HAP-1 (cell line): ENCODE results near the gene NXN.

Experiments
- DNase-seq, 2 experiments: peaks; one replicate each; pipeline ENCODE4 v3.0.0-alpha.2; 2016 to 2020; ENCODE audit warnings: low spot score in 2 of 2
- H3K27me3 ChIP-seq: fragments of 250-450 bp; sonication (Bioruptor Pico); 2 replicates; pipeline ENCODE4 v1.5.1; 2020; ENCODE audit warnings: low read depth, mild to moderate bottlenecking, moderate library complexity
- H3K36me3 ChIP-seq: fragments of 250-450 bp; sonication (Bioruptor Pico); replicated peaks from 2 replicates; pipeline ENCODE4 v1.5.1; 2020; ENCODE audit warnings: mild to moderate bottlenecking
- H3K4me1 ChIP-seq: fragments of 250-450 bp; sonication (Bioruptor Pico); 2 replicates; pipeline ENCODE4 v1.5.1; 2020; ENCODE audit warnings: mild to moderate bottlenecking
- H3K4me3 ChIP-seq: fragments of 250-450 bp; sonication (Bioruptor Pico); 2 replicates; pipeline ENCODE4 v1.5.1; 2020; ENCODE audit warnings: mild to moderate bottlenecking, moderate library complexity
- H3K9me3 ChIP-seq: fragments of 250-450 bp; sonication (Bioruptor Pico); 2 replicates; pipeline ENCODE4 v1.5.1; 2020; ENCODE audit warnings: mild to moderate bottlenecking, moderate library complexity
- in situ Hi-C: fragments of 300-500 bp; cut with MboI; formaldehyde crosslinking; loops from 3 replicates; pipeline ENCODE4 v1.14.3; 2020; ENCODE audit warnings: low sequenced_read_pairs, inconsistent platforms, mixed read lengths

The NXN gene

DNA sequence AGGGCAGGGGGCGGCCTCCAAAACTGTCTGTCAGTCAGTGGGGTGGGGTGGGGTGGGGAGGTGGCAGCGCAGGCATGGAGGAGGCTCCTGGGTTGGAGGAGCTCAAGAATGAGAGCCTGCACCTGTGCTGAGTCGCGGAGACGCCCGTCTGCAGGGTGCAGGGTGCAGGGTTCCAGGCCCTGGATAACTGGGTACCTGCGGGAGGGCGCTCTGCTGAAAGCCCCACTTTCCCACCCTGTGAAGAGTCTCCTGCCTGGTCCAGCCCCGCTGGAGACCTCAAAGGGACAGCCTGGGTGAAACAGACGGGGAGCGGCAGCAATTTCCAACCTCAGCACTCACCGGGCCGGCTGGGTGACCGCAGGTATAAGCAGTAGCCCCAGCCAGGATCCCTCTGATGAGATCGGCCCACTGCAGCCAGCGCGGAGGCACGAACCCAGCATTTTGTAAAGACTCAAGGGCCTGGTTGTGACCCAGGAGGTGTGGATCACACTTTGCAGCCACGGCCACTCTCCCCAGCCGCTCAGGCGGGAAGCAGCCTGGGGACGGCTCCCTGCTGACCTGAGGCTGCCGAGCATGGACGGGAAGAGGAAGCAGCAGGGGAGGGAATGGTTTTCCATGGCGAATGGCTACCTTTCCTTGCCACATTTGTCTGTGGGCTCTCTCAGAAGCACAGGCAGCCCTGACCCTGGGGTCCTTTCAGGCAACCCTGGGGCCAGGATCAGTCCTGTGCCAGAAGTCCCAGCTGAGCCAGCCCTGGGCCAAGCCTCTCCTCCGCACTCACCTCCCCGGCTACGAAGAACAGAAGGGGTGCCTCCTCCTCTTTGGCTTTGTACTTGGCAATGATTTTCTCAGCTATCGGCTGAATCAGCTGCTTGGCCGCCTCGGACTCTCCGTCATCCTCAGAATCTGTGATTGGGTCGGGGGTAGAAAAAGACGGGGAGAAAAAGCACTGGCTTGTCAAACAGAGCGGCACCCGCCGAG lies 176.4 kb downstream of the NXN start:
- Histone ChIP-seq H3K4me3 (no peak overlapping the region), H3K36me3 (peaks cover 20% of the 10 kb centered on the region)
- in situ Hi-C loops: no loop called here

DNA sequence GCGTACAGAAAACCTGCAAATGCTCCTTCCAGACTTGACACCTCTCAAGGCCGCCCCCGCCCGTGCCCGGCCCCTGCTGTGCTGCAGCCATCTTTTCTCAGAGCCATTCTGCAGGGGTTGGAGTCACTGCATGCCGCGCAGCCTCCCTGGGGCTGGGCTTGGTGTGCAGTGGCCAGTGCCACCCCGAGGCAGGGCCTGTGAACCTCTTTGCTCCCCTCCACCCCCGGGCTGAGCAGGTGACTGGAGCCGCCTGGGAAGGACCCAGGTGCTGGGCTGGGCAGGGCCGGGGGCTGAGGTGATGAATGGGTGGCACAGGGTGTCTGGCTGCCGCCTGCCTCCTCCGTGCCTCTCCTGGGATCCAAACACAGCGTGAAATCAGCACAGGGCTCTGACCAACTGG lies 177.1 kb downstream of the NXN start:
- Histone ChIP-seq H3K9me3 (no peaks in the 10 kb centered on the region), H3K36me3 (peaks cover 20% of the 10 kb centered on the region), H3K4me3 (no peak overlapping the region), H3K27me3 (no peaks in the 10 kb centered on the region), H3K4me1 (no peaks in the 10 kb centered on the region)
- in situ Hi-C loops: no loop called here
- DNase-seq: no peak

More for the DNA sequence above, 176.4 kb downstream of the NXN start:
- Histone ChIP-seq H3K9me3 (no peaks in the 10 kb centered on the region), H3K4me1 (no peaks in the 10 kb centered on the region), H3K27me3 (no peaks in the 10 kb centered on the region)
- no peak for DNase-seq

- in situ Hi-C loops: no loop called here
- Histone ChIP-seq H3K36me3 (peaks cover 20% of the 10 kb centered on the region), H3K27me3 (no peaks in the 10 kb centered on the region), H3K4me3 (no peak overlapping the region), H3K4me1 (no peaks in the 10 kb centered on the region), H3K9me3 (no peaks in the 10 kb centered on the region)
- no peak for DNase-seq
Measured at GRCh38 chr17:801660-802059, 177.9 kb downstream of the NXN start.

GRCh38 chr17:800446-801242 lies 178.9 kb downstream of the NXN start:
- H3K27me3 ChIP-seq: no peaks in the 10 kb centered on the region
- DNase-seq: no peak

DNA sequence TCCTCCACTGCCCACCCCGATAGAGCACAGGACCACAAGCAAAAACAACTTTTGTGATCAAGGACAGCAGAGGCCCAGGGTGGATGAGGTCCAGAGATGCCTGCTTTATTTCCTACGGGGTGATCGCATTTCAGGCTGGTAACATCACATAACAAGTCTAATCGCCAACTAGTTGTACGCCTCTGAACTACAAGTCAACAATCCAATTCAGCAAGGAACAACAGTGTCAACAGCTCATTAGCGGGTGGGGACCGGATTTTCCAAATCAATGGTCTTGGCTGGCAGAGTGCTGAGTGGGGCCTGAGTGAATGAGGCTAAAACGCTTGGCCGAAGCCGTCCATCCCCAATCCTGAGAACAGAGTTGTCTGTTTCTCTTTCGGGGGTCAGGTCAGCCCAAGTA lies 180.3 kb downstream of the NXN start:
- no peaks in the 10 kb centered on the region for H3K9me3 ChIP-seq
- peaks cover 20% of the 10 kb centered on the region for H3K36me3 ChIP-seq
- no peaks in the 10 kb centered on the region for H3K27me3 ChIP-seq
- peaks cover 5% of the 10 kb centered on the region for H3K4me1 ChIP-seq
- no peak for DNase-seq
- in situ Hi-C loops: loop anchor here (5.0 kb wide), 1 partner anchor 188 kb away; no protein-coding TSS in a partner anchor
- H3K4me3 ChIP-seq: no peak overlapping the region

More at GRCh38 chr17:800446-801242, 178.9 kb downstream of the NXN start:
- peaks cover 20% of the 10 kb centered on the region for H3K36me3 ChIP-seq
- no peak overlapping the region for H3K4me3 ChIP-seq
- H3K9me3 ChIP-seq: no peaks in the 10 kb centered on the region
- in situ Hi-C loops: no loop called here
- no peaks in the 10 kb centered on the region for H3K4me1 ChIP-seq

DNA sequence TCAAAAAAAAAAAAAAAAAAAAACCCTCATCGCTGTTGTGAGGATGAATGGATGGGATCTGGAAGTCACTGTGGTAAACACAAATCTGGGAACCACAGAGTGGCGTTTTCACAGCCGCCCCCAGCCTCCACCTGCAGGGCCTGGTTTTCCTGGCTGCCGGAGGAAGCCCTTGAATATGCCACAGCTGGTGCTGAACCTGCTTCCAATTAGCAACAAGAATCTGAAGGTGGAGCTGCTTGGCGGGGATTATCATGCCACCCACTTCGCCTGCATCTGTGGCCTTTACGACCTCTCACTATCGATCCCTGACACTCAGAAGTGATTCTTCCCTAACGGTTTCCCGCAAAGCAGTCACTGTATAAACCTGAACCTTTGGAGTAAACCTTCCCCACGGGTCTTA lies 181.3 kb downstream of the NXN start:
- H3K27me3 ChIP-seq: no peaks in the 10 kb centered on the region
- no peak overlapping the region for H3K4me3 ChIP-seq
- peaks cover 17% of the 10 kb centered on the region for H3K36me3 ChIP-seq
- in situ Hi-C loops: loop anchor here (5.0 kb wide), 1 partner anchor 189 kb away; no protein-coding TSS in a partner anchor
- peaks cover 5% of the 10 kb centered on the region for H3K4me1 ChIP-seq
- H3K9me3 ChIP-seq: no peaks in the 10 kb centered on the region
- DNase-seq: no peak

DNA sequence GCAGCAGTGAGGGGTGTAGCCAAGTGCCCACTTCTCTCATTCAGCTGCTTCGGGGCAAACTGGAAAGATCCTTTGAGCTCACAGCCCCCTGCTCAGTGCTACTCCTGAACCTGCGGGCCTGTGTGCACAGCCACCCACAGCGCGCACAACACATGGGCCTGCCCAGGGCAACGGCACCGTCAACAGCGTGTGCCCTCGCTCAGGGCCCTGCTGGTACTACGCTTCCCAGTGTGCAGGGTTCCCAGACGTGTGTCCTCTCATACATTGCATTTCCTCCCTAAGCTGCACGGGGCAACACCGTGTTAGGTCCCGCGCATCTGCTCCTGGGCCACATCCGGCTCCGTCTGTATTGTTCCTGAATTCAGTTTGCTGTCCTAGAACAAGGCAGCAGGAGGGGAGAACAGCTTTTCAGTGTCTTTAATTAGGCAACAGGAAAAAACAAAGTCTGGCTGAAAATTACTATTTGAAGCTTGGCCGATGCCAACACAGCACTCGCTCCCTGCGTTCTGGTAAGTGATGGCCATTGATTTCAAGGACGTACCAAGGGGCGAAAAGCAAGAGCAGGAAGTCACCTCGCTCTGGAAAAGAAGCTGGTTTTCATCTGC lies 182.2 kb downstream of the NXN start:
- H3K36me3 ChIP-seq: peaks cover 21% of the 10 kb centered on the region
- no peak overlapping the region for H3K4me3 ChIP-seq
- no peaks in the 10 kb centered on the region for H3K27me3 ChIP-seq
- peaks cover 5% of the 10 kb centered on the region for H3K4me1 ChIP-seq
- in situ Hi-C loops: loop anchor here (5.0 kb wide), 1 partner anchor 190 kb away; no protein-coding TSS in a partner anchor
- DNase-seq: no peak
- H3K9me3 ChIP-seq: no peaks in the 10 kb centered on the region

GRCh38 chr17:796609-797008 lies 183.0 kb downstream of the NXN start:
- Histone ChIP-seq H3K9me3 (no peaks in the 10 kb centered on the region), H3K36me3 (peaks cover 25% of the 10 kb centered on the region), H3K4me3 (no peak overlapping the region), H3K27me3 (no peaks in the 10 kb centered on the region), H3K4me1 (peaks cover 5% of the 10 kb centered on the region)
- no peak for DNase-seq
- in situ Hi-C loops: loop anchor here (5.0 kb wide), 1 partner anchor 191 kb away; no protein-coding TSS in a partner anchor

DNA sequence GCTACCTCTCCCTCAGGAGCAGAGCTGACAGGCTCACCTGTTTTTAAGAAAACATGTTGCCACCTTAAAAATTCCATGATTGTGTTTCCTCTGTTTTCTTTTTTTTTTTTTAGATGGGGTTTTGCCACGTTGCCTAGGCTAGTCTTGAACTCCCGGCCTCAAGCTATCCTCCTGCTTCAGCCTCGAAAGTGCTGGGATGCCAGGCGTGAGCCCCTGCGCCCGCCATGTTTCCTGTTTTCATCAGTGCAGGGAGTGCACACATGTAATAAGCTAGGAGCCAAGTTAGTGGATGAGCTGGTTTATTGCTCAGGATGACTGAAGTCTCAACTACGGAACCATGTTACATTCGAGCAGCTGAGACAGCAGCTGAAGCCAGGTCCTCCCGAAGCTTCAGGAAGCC lies 183.9 kb downstream of the NXN start:
- Histone ChIP-seq H3K27me3 (no peaks in the 10 kb centered on the region), H3K9me3 (no peaks in the 10 kb centered on the region), H3K4me1 (peaks cover 5% of the 10 kb centered on the region), H3K4me3 (no peak overlapping the region), H3K36me3 (peaks cover 29% of the 10 kb centered on the region)
- in situ Hi-C loops: loop anchor here (5.0 kb wide), 1 partner anchor 192 kb away; no protein-coding TSS in a partner anchor
- DNase-seq: no peak

GRCh38 chr17:795276-795675 lies 184.3 kb downstream of the NXN start:
- DNase-seq: no peak
- in situ Hi-C loops: loop anchor here (5.0 kb wide), 1 partner anchor 192 kb away; no protein-coding TSS in a partner anchor
- Histone ChIP-seq H3K4me1 (peaks cover 5% of the 10 kb centered on the region), H3K9me3 (no peaks in the 10 kb centered on the region), H3K4me3 (no peak overlapping the region), H3K27me3 (no peaks in the 10 kb centered on the region), H3K36me3 (peaks cover 27% of the 10 kb centered on the region)

DNA sequence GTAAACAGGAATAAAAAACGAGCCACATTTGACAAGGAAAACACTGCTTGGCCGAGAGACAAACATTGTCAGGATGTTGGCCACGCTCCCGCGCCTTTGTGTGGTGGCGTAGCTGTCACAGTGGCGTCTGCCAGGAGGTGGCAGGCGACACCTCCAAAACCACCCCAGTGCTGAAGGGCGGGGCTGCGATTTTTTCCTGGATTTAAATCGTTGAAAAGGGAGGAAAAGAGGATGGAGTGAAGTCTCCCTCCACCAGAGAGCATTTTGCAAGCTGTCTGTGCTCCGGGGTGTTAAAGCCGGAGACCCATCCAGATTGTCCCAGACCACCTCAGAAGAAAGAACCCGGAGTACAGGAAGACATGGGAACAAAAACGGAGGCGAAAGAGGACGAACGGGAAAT lies 184.7 kb downstream of the NXN start:
- no peak overlapping the region for H3K4me3 ChIP-seq
- no peaks in the 10 kb centered on the region for H3K27me3 ChIP-seq
- H3K36me3 ChIP-seq: peaks cover 25% of the 10 kb centered on the region
- in situ Hi-C loops: loop anchor here (5.0 kb wide), 1 partner anchor 192 kb away; no protein-coding TSS in a partner anchor
- H3K9me3 ChIP-seq: no peaks in the 10 kb centered on the region
- H3K4me1 ChIP-seq: peaks cover 5% of the 10 kb centered on the region
- DNase-seq: peak; percentile 58 to 86

DNA sequence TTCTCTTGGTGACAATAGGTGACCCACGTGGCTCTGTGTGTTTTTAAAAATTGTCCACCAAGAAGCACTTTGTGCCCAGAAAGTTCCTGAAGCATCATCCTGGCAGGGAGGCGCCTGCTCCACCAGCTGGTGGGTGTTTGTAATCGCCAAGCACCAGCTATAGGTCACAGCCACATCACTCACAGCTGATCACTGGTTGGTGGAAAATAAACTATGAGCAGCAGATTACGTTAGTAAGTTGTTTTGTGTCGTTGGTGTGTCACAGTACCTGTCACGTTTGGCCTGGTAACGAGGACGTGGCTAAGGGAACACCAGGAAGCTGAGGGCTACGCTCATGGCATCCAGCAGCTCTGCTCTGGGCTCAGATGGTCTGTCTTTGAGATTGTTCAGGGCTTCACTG lies 187.3 kb downstream of the NXN start:
- no peaks in the 10 kb centered on the region for H3K9me3 ChIP-seq
- peaks cover 5% of the 10 kb centered on the region for H3K4me1 ChIP-seq
- in situ Hi-C loops: no loop called here
- H3K4me3 ChIP-seq: no peak overlapping the region
- H3K27me3 ChIP-seq: no peaks in the 10 kb centered on the region
- no peak for DNase-seq
- H3K36me3 ChIP-seq: peaks cover 48% of the 10 kb centered on the region

DNA sequence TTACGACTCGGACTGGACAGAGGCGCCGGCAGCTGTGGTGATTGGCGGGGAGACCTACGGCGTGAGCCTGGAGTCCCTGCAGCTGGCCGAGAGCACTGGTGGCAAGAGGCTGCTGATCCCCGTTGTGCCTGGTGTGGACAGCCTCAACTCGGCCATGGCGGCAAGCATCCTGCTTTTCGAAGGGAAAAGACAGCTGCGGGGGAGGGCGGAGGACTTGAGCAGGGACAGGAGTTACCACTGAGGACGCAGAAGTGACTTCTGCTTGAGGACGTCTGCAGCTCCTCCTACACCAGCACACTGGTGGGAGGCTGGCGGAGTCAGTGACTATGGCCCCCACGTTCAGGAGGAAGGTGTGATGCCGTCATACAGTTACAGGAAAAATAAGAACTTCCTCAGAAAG lies 187.7 kb downstream of the NXN start:
- Histone ChIP-seq H3K27me3 (no peaks in the 10 kb centered on the region), H3K36me3 (peaks cover 53% of the 10 kb centered on the region), H3K4me3 (no peak overlapping the region), H3K4me1 (peaks cover 5% of the 10 kb centered on the region), H3K9me3 (no peaks in the 10 kb centered on the region)
- DNase-seq: no peak
- in situ Hi-C loops: no loop called here
